H1 (cell line): ENCODE measurements around the gene PLXNA4. TPM values are rescaled to one million over a fixed set of nuclear protein-coding genes. Genes with fewer than 3 reads are reported as not detected.

Experiments used
- CTCF ChIA-PET: fragments of 300-600 bp; sonication (Branson Sonifier 250); formaldehyde crosslinking; loops from one replicate; lab custom pipeline; 2021; ENCODE audit not compliant: partially characterized antibody; lab: Charles Lee
- POLR2A ChIA-PET: fragments of 300-600 bp; sonication (Branson Sonifier 250); formaldehyde crosslinking; loops from one replicate; lab custom pipeline; 2021; ENCODE audit warnings: inconsistent platforms; ENCODE audit not compliant: partially characterized antibody; lab: Charles Lee
- DNase-seq, 2 experiments: peaks; one replicate each; pipeline versions ENCODE4 v3.0.0 to v3.0.0-alpha.2; 2010 to 2022; ENCODE audit warnings: low spot score in 2 of 2, low read depth in 1 of 2, mixed read lengths in 1 of 2
- FAIRE-seq: peaks from 2 replicates; lab custom pipeline; 2011; peaks lifted over from hg19 to GRCh38; lab: Jason Lieb, UNC
- H2AFZ ChIP-seq: 2 replicates; pipeline ENCODE4 v1.8.1; 2012; ENCODE audit warnings: low read length, inconsistent platforms
- H2AK5ac ChIP-seq: 2 replicates; pipeline ENCODE4 v1.6.1; 2013; ENCODE audit warnings: low read depth, low read length
- H2BK120ac ChIP-seq: replicated peaks from 2 replicates; pipeline ENCODE3; 2013; ENCODE audit warnings: low read depth, low read length, inconsistent platforms
- H2BK12ac ChIP-seq: 2 replicates; pipeline ENCODE4 v1.6.1; 2013; ENCODE audit warnings: low read depth, low read length
- H2BK15ac ChIP-seq: 2 replicates; pipeline ENCODE4 v1.6.1; 2013; ENCODE audit warnings: low read length
- H2BK20ac ChIP-seq: 2 replicates; pipeline ENCODE4 v1.6.1; 2013; ENCODE audit warnings: low read length
- H2BK5ac ChIP-seq: 2 replicates; pipeline ENCODE4 v1.6.1; 2013; ENCODE audit warnings: low read depth, low read length
- H3K14ac ChIP-seq: 2 replicates; pipeline ENCODE4 v1.6.1; 2013; ENCODE audit warnings: inconsistent platforms; ENCODE audit not compliant: insufficient read length
- H3K18ac ChIP-seq: 2 replicates; pipeline ENCODE4 v1.6.1; 2013; ENCODE audit warnings: low read length; ENCODE audit errors: extremely low read depth
- H3K23ac ChIP-seq: 2 replicates; pipeline ENCODE4 v1.6.1; 2013; ENCODE audit warnings: inconsistent platforms; ENCODE audit not compliant: insufficient read length
- H3K23me2 ChIP-seq: 2 replicates; pipeline ENCODE4 v1.6.1; 2013; ENCODE audit warnings: low read depth, low read length
- H3K27ac ChIP-seq: 2 replicates; pipeline ENCODE4 v1.6.1; 2011; ENCODE audit warnings: low read depth, low read length, inconsistent platforms
- H3K27me3 ChIP-seq, 4 experiments: replicated peaks in 1 of 4; 1 replicate in 1 of 4; 2 replicates in 3 of 4; pipeline versions ENCODE4 v1.6.1 to v1.8.1; 2011 to 2013; ENCODE audit warnings: low read length in 3 of 4, mild to moderate bottlenecking in 3 of 4, inconsistent platforms in 2 of 4, mixed read lengths in 2 of 4, moderate library complexity in 1 of 4; ENCODE audit not compliant: control insufficient read depth in 3 of 4, insufficient read depth in 3 of 4; ENCODE audit errors: extremely low read depth in 1 of 4
- H3K36me3 ChIP-seq, 4 experiments: 2 replicates each; pipeline versions ENCODE4 v1.6.1 to v1.8.1; 2011 to 2013; ENCODE audit warnings: mild to moderate bottlenecking in 4 of 4, low read length in 3 of 4, moderate library complexity in 2 of 4, control low read depth in 1 of 4, inconsistent platforms in 1 of 4; ENCODE audit not compliant: insufficient read depth in 4 of 4, control insufficient read depth in 2 of 4
- H3K4ac ChIP-seq: replicated peaks from 2 replicates; pipeline ENCODE3; 2013; ENCODE audit warnings: low read length, low read depth, mixed read lengths, inconsistent platforms; ENCODE audit not compliant: insufficient read length
- H3K4me1 ChIP-seq, 4 experiments: replicated peaks in 1 of 4; 1 replicate in 1 of 4; 2 replicates in 3 of 4; pipeline versions ENCODE4 v1.6.1 to v1.8.1; 2011 to 2013; ENCODE audit warnings: low read length in 3 of 4, inconsistent platforms in 2 of 4, mixed read lengths in 1 of 4; ENCODE audit not compliant: insufficient read depth in 4 of 4, control insufficient read depth in 3 of 4
- H3K4me2 ChIP-seq, 2 experiments: 2 replicates each; pipeline versions ENCODE4 v1.6.1 to v1.8.1; 2011 to 2013; ENCODE audit warnings: low read depth in 2 of 2, low read length in 2 of 2, control low read depth in 1 of 2, inconsistent platforms in 1 of 2, mild to moderate bottlenecking in 1 of 2; ENCODE audit not compliant: insufficient read depth in 1 of 2
- H3K4me3 ChIP-seq, 4 experiments: fragments of 200-600, 300-600 bp in 1 of 4; sonication (generic), shearing (Covaris generic), sonication (Bioruptor Twin) in 1 of 4; 2 replicates each; pipeline versions ENCODE4 v1.5.1 to v1.8.1; 2011 to 2016; ENCODE audit warnings: low read length in 4 of 4, low read depth in 3 of 4, control low read depth in 2 of 4, inconsistent platforms in 2 of 4, mild to moderate bottlenecking in 2 of 4, mixed read lengths in 1 of 4, moderate library complexity in 1 of 4; ENCODE audit not compliant: insufficient read depth in 2 of 4; ENCODE audit errors: extremely low read depth in 1 of 4
- H3K56ac ChIP-seq: replicated peaks from 2 replicates; pipeline ENCODE3; 2013; ENCODE audit warnings: low read depth, mild to moderate bottlenecking, mixed read lengths, low read length, inconsistent platforms; ENCODE audit not compliant: insufficient read length
- H3K79me1 ChIP-seq: 2 replicates; pipeline ENCODE4 v1.6.1; 2013; ENCODE audit warnings: low read depth, low read length, control low read depth
- H3K79me2 ChIP-seq, 2 experiments: 2 replicates each; pipeline versions ENCODE4 v1.6.1 to v1.8.1; 2012 to 2013; ENCODE audit warnings: low read length in 2 of 2, mild to moderate bottlenecking in 2 of 2, inconsistent platforms in 1 of 2; ENCODE audit not compliant: insufficient read depth in 2 of 2, control insufficient read depth in 1 of 2
- H3K9ac ChIP-seq, 4 experiments: replicated peaks in 1 of 4; 1 replicate in 1 of 4; 2 replicates in 3 of 4; pipeline versions ENCODE4 v1.6.1 to v1.8.1; 2011 to 2013; ENCODE audit warnings: low read depth in 3 of 4, low read length in 3 of 4, control low read depth in 2 of 4, mild to moderate bottlenecking in 2 of 4, moderate library complexity in 2 of 4, inconsistent platforms in 1 of 4; ENCODE audit errors: extremely low read depth in 1 of 4
- H3K9me3 ChIP-seq, 2 experiments: 2 replicates each; pipeline versions ENCODE4 v1.6.1 to v1.8.1; 2012 to 2013; ENCODE audit warnings: mild to moderate bottlenecking in 2 of 2, moderate library complexity in 2 of 2, control low read depth in 1 of 2, inconsistent platforms in 1 of 2, low read depth in 1 of 2, low read length in 1 of 2, mixed read lengths in 1 of 2; ENCODE audit not compliant: insufficient read depth in 2 of 2
- H4K20me1 ChIP-seq, 2 experiments: replicated peaks in 1 of 2; 2 replicates each; pipeline versions ENCODE3 to v1.8.1; 2011 to 2013; ENCODE audit warnings: inconsistent platforms in 2 of 2, low read length in 2 of 2, mild to moderate bottlenecking in 1 of 2; ENCODE audit not compliant: insufficient read depth in 2 of 2, control insufficient read depth in 1 of 2
- H4K5ac ChIP-seq: 2 replicates; pipeline ENCODE4 v1.6.1; 2013; ENCODE audit warnings: low read length, low read depth, mixed read lengths, inconsistent platforms; ENCODE audit not compliant: insufficient read length
- H4K8ac ChIP-seq: 2 replicates; pipeline ENCODE4 v1.8.0; 2013; ENCODE audit warnings: mild to moderate bottlenecking, moderate library complexity, low read length, inconsistent platforms; ENCODE audit not compliant: insufficient read depth; ENCODE audit errors: extremely low read depth
- H4K91ac ChIP-seq: replicated peaks from 2 replicates; pipeline ENCODE3; 2013; ENCODE audit warnings: low read length, mixed read lengths, inconsistent platforms; ENCODE audit not compliant: insufficient read length
- ASH2L ChIP-seq: fragments of 200-600, 300-600 bp; sonication (generic); IDR thresholded peaks from one replicate; pipeline ENCODE4 v1.7.1; 2017; ENCODE audit warnings: low read length
- CREB1 ChIP-seq: IDR thresholded peaks from 2 replicates; pipeline ENCODE4 v1.6.1; 2012; ENCODE audit warnings: inconsistent platforms
- CTBP2 ChIP-seq: IDR thresholded peaks from 2 replicates; pipeline ENCODE4 v1.7.0; 2011; ENCODE audit warnings: borderline replicate concordance, mild to moderate bottlenecking, moderate library complexity, mixed read lengths, low read length; ENCODE audit not compliant: insufficient read depth, insufficient read length
- KDM5A ChIP-seq: fragments of 200-600 bp; IDR thresholded peaks from 2 replicates; pipeline ENCODE4 v1.7.1; 2012; ENCODE audit warnings: mild to moderate bottlenecking, low read length, inconsistent platforms, mixed read lengths
- PHF8 ChIP-seq: fragments of 200-600 bp; sonication (generic); conservative IDR thresholded peaks from 2 replicates; pipeline ENCODE4 v1.7.1; 2012; ENCODE audit warnings: low read depth, mild to moderate bottlenecking, inconsistent platforms, low read length, moderate library complexity
- RBBP5 ChIP-seq: IDR thresholded peaks from 2 replicates; pipeline ENCODE4 v1.7.1; 2012; ENCODE audit warnings: low read depth, mild to moderate bottlenecking, inconsistent platforms, low read length, moderate library complexity, borderline replicate concordance
- RFX5 ChIP-seq: IDR thresholded peaks from 2 replicates; pipeline ENCODE4 v1.6.1; 2011; ENCODE audit warnings: low read depth, low read length, improper control_type of control experiment, borderline replicate concordance
- RXRA ChIP-seq: IDR thresholded peaks from 2 replicates; pipeline ENCODE4 v1.6.1; 2011; ENCODE audit warnings: low read depth, mild to moderate bottlenecking, low read length, moderate library complexity; ENCODE audit not compliant: insufficient read depth
- SAP30 ChIP-seq: fragments of 300-600 bp; sonication (generic); IDR thresholded peaks from 2 replicates; pipeline ENCODE4 v1.7.1; 2012; ENCODE audit warnings: low read length, moderate library complexity, mild to moderate bottlenecking, inconsistent platforms; ENCODE audit not compliant: insufficient read depth, insufficient replicate concordance
- SRF ChIP-seq: IDR thresholded peaks from 2 replicates; pipeline ENCODE4 v1.6.1; 2011; ENCODE audit warnings: mild to moderate bottlenecking, low read depth, low read length, moderate library complexity
- SUZ12 ChIP-seq: fragments of 200-600 bp; sonication (generic); IDR thresholded peaks from 2 replicates; pipeline ENCODE4 v1.6.1; 2012; ENCODE audit warnings: mild to moderate bottlenecking, inconsistent platforms, low read length, moderate library complexity, mixed read lengths
- TAF1 ChIP-seq: IDR thresholded peaks from 2 replicates; pipeline ENCODE4 v1.6.1; 2011; ENCODE audit warnings: mild to moderate bottlenecking, low read depth, low read length
- TBP ChIP-seq: IDR thresholded peaks from 2 replicates; pipeline ENCODE4 v1.6.1; 2011; ENCODE audit warnings: low read depth, low read length, improper control_type of control experiment
- TEAD4 ChIP-seq: IDR thresholded peaks from 2 replicates; pipeline ENCODE4 v1.6.1; 2012; ENCODE audit warnings: low read depth, low read length, inconsistent platforms, mixed read lengths
- ZNF274 ChIP-seq: IDR thresholded peaks from 2 replicates; pipeline ENCODE4 v1.7.0; 2012; ENCODE audit warnings: low read length, borderline replicate concordance; ENCODE audit errors: extremely low read depth
- WGBS, 2 experiments: shearing (Covaris generic) in 1 of 2; methylation state at CpG; one replicate each; pipeline versions ENCODE4 v1.1.6 to v1.1.7; 2013 to 2015; ENCODE audit warnings: low lambda C conversion rate in 2 of 2, mixed read lengths in 2 of 2, inconsistent platforms in 1 of 2, low coverage in 1 of 2, missing lambda C conversion rate in 1 of 2; ENCODE audit not compliant: insufficient replicate concordance in 2 of 2, insufficient coverage in 1 of 2, insufficient read length in 1 of 2; ENCODE audit errors: extremely low coverage in 1 of 2, missing lambda C conversion rate in 1 of 2; 5-methylcytosine and 5-hydroxymethylcytosine counted together
- polyA plus RNA-seq, 7 experiments: library from polyadenylated mRNA; depleted of rRNA in 3 of 7; stranded (reverse) in 5 of 7; unstranded in 2 of 7; fragments of >200 nt in 5 of 7; fragments of 200-250 nt in 2 of 7; gene quantifications; 1 replicate in 5 of 7; 2 replicates in 1 of 7; 4 replicates in 1 of 7; pipeline versions ENCODE4 v1.2.1 to v1.2.3, GENCODE V29; 2011 to 2013; ENCODE audit warnings: missing spikeins in 2 of 7, mixed read lengths in 2 of 7
- total RNA-seq: library from RNA; stranded (reverse); fragmentation: NEBNext Ultra II Directional; extraction: Animal tissue kit (Norgen Biotek cat#: 25700); gene quantifications from 2 replicates; pipeline ENCODE4 v1.2.1, GENCODE V29; 2021

The PLXNA4 gene
- total and polyA plus RNA-seq, 2 of the 8 experiments (the other 6 are each of a cell fraction or from before 2014, with no cell fraction given) = 0.76 to 0.79 TPM

DNA sequence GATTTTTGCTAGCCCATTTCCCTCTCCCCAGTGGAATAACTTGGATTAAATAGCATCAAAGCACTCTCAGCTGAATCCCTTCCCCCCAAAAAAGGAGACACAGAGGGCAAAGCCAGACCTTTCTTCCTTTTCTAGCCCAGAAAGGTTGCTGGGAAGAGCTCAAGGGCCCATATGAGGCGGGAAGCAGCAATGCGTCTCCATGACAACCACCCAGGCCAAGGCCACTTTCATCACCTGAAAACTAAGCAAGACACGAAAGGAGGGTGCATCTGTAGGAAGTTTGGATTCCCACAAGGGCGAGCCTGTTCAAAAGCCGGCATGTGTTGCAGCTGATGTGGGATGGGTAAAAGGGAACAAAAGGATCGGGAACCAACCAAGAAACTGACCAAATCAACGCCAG is 229.1 kb downstream of the PLXNA4 start:
- H4K8ac ChIP-seq = no peak overlapping the region
- CTCF ChIA-PET = interaction anchor here (0.8 to 1.4 kb wide), 3 partner anchors 11 to 26 kb away, joined by 3 to 6 read pairs (median 5); no protein-coding TSS in a partner anchor
- TF ChIP-seq SRF (no peak), CREB1 (no peak), KDM5A (no peak), ZNF274 (no peak), SUZ12 (no peak), CTBP2 (no peak), RXRA (no peak), RFX5 (no peak), ASH2L (no peak), TBP (no peak), SAP30 (no peak), TAF1 (no peak), RBBP5 (no peak), PHF8 (no peak), TEAD4 (no peak)

More for the DNA sequence above, 229.1 kb downstream of the PLXNA4 start:
- POLR2A ChIA-PET = no interaction called here
- Histone ChIP-seq H3K36me3 (no peaks in the 10 kb centered on the region), H3K9me3 (no peaks in the 10 kb centered on the region), H2BK120ac (no peak overlapping the region), H3K27me3 (no peaks in the 10 kb centered on the region), H2BK20ac (no peak overlapping the region), H3K27ac (no peak overlapping the region), H2BK12ac (no peak overlapping the region), H4K5ac (no peak overlapping the region), H3K79me1 (no peaks in the 10 kb centered on the region), H3K23me2 (no peaks in the 10 kb centered on the region), H3K14ac (no peak overlapping the region), H3K18ac (no peak overlapping the region), H3K4me3 (no peak overlapping the region), H3K23ac (no peak overlapping the region), H2BK15ac (no peak overlapping the region), H3K4ac (no peak overlapping the region), H3K4me2 (no peak overlapping the region), H4K20me1 (no peaks in the 10 kb centered on the region), H2AFZ (no peak overlapping the region), H2BK5ac (no peak overlapping the region), H2AK5ac (no peak overlapping the region), H3K4me1 (peaks cover 0 to 8% (median 4%) of the 10 kb centered on the region in 4 experiments; a peak in 4 of 7 replicates), H3K56ac (no peak overlapping the region), H3K9ac (no peak overlapping the region), H4K91ac (no peak overlapping the region), H3K79me2 (no peaks in the 10 kb centered on the region)
- 88% methylated on average over 6 of the region's 7 CpGs; no CpG with 5 or more reads in 1 of the 2 experiments for WGBS, 2 experiments
- DNase-seq (no peak), FAIRE-seq (no peak)
